IMR-90 (cell line): ENCODE data around the gene TNFRSF11A.

Experiments
- BHLHE40 ChIP-seq: fragments of 150-350 bp; IDR thresholded peaks from 2 replicates; pipeline ENCODE4 v1.6.1; 2016; ENCODE audit warnings: mild to moderate bottlenecking, low read depth, low read length
- CEBPB ChIP-seq: IDR thresholded peaks from 2 replicates; pipeline ENCODE4 v1.6.1; 2012; ENCODE audit warnings: low read depth, low read length, improper control_type of control experiment
- CHD1 ChIP-seq: IDR thresholded peaks from 2 replicates; pipeline ENCODE4 v1.6.1; 2012; ENCODE audit warnings: low read depth, low read length, improper control_type of control experiment
- FOS ChIP-seq: fragments of 150-350 bp; IDR thresholded peaks from 2 replicates; pipeline ENCODE4 v1.6.1; 2016; ENCODE audit warnings: low read depth, low read length
- MXI1 ChIP-seq: IDR thresholded peaks from 2 replicates; pipeline ENCODE4 v1.6.1; 2012; ENCODE audit warnings: low read depth, mild to moderate bottlenecking, low read length, moderate library complexity, borderline replicate concordance
- POLR2A ChIP-seq: IDR thresholded peaks from 2 replicates; pipeline ENCODE4 v1.6.1; 2012; ENCODE audit warnings: mild to moderate bottlenecking, low read depth, low read length
- RAD21 ChIP-seq: IDR thresholded peaks from 2 replicates; pipeline ENCODE4 v1.6.1; 2012; ENCODE audit warnings: low read length, improper control_type of control experiment
- SMC3 ChIP-seq: fragments of 150-350 bp; IDR thresholded peaks from 2 replicates; pipeline ENCODE4 v1.6.1; 2016; ENCODE audit warnings: low read depth, mild to moderate bottlenecking, antibody characterized with exemption, low read length, moderate library complexity
- TF ChIP-seq, protein P1 (sequence below): conservative IDR thresholded peaks from 2 replicates; pipeline ENCODE4 v1.5.1; 2012; ENCODE audit warnings: mild to moderate bottlenecking, low read depth, low read length, improper control_type of control experiment
- TF ChIP-seq, protein P2 (sequence below): fragments of 150-350 bp; IDR thresholded peaks from 2 replicates; pipeline ENCODE4 v1.6.1; 2017; ENCODE audit warnings: mild to moderate bottlenecking, antibody characterized with exemption, low read length, low read depth
- TF ChIP-seq, protein P3 (sequence below): fragments of 150-350 bp; IDR thresholded peaks from 2 replicates; pipeline ENCODE4 v1.6.1; 2016; ENCODE audit warnings: low read depth, mild to moderate bottlenecking, low read length, moderate library complexity, borderline replicate concordance

DNA sequence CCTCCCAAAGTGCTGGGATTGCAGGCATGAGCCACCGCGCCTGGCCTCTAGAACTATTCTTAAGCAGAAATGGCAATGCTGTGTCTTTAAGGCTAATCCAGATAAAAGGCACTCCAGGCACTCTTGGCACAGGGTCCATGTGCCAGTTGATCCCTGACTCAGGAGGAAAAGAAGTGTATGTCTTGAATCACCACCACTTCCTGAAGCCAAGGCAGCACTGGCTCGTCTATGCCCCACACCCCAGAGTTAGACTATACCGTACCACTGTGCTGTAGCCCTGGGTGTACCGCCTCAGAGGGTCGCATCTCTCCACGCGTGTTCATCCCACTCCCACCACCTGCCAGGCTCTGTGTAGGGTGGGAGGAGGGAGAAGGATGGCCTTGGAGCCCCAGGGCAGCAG, 9.0 kb downstream of the TNFRSF11A start:
- TF ChIP-seq, protein P1, sequence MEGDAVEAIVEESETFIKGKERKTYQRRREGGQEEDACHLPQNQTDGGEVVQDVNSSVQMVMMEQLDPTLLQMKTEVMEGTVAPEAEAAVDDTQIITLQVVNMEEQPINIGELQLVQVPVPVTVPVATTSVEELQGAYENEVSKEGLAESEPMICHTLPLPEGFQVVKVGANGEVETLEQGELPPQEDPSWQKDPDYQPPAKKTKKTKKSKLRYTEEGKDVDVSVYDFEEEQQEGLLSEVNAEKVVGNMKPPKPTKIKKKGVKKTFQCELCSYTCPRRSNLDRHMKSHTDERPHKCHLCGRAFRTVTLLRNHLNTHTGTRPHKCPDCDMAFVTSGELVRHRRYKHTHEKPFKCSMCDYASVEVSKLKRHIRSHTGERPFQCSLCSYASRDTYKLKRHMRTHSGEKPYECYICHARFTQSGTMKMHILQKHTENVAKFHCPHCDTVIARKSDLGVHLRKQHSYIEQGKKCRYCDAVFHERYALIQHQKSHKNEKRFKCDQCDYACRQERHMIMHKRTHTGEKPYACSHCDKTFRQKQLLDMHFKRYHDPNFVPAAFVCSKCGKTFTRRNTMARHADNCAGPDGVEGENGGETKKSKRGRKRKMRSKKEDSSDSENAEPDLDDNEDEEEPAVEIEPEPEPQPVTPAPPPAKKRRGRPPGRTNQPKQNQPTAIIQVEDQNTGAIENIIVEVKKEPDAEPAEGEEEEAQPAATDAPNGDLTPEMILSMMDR: no peak
- no peak for TF ChIP-seq POLR2A
- no peak for TF ChIP-seq CHD1
- no peak for TF ChIP-seq RAD21
- no peak for TF ChIP-seq MXI1
- TF ChIP-seq, protein P2, sequence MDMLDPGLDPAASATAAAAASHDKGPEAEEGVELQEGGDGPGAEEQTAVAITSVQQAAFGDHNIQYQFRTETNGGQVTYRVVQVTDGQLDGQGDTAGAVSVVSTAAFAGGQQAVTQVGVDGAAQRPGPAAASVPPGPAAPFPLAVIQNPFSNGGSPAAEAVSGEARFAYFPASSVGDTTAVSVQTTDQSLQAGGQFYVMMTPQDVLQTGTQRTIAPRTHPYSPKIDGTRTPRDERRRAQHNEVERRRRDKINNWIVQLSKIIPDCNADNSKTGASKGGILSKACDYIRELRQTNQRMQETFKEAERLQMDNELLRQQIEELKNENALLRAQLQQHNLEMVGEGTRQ: no peak
- TF ChIP-seq BHLHE40: no peak
- TF ChIP-seq SMC3: no peak
- no peak for TF ChIP-seq CEBPB
- no peak for TF ChIP-seq FOS
- TF ChIP-seq, protein P3, sequence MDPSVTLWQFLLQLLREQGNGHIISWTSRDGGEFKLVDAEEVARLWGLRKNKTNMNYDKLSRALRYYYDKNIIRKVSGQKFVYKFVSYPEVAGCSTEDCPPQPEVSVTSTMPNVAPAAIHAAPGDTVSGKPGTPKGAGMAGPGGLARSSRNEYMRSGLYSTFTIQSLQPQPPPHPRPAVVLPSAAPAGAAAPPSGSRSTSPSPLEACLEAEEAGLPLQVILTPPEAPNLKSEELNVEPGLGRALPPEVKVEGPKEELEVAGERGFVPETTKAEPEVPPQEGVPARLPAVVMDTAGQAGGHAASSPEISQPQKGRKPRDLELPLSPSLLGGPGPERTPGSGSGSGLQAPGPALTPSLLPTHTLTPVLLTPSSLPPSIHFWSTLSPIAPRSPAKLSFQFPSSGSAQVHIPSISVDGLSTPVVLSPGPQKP: no peak
